Cardiac muscle cell (in vitro differentiated cells and primary cell): Measurements from ENCODE around the gene RIBC2. TPM values are rescaled to one million over a fixed set of nuclear protein-coding genes. Genes with fewer than 3 reads are reported as not detected.
"Not testable (repeated sequence)": the region's sequence is repeated elsewhere in the genome, so short reads cannot be mapped to it uniquely, and the experiment has no call there.

ENCODE experiments used
- DNase-seq, 2 donors: peaks; one replicate each; pipeline versions ENCODE4 v3.0.0 to v3.0.0-alpha.2; 2010 to 2017; ENCODE audit warnings: low read depth in 1 of 2, low spot score in 1 of 2
- H3K27ac ChIP-seq: fragments of 200-600 bp; sonication (generic); 2 replicates; pipeline ENCODE4 v1.5.1; 2016
- H3K27me3 ChIP-seq: fragments of 200-600 bp; sonication (generic); 2 replicates; pipeline ENCODE4 v1.6.0; 2016; ENCODE audit warnings: control low read depth
- H3K36me3 ChIP-seq: fragments of 200-600 bp; sonication (generic); 2 replicates; pipeline ENCODE4 v1.5.1; 2016; ENCODE audit warnings: control low read depth
- H3K4me1 ChIP-seq: fragments of 200-600 bp; sonication (generic); 2 replicates; pipeline ENCODE4 v1.8.1; 2017; ENCODE audit warnings: low read depth, mild to moderate bottlenecking, mixed run types
- H3K4me3 ChIP-seq: fragments of 200-600 bp; sonication (generic); 2 replicates; pipeline ENCODE4 v1.5.1; 2016; ENCODE audit warnings: mild to moderate bottlenecking
- H3K9me3 ChIP-seq: fragments of 200-600 bp; sonication (generic); 2 replicates; pipeline ENCODE4 v1.5.1; 2017; ENCODE audit warnings: low read depth, mild to moderate bottlenecking, control low read depth
- CTCF ChIP-seq: IDR thresholded peaks from 2 replicates; pipeline ENCODE4 v1.5.1; 2012; ENCODE audit warnings: low read depth, mild to moderate bottlenecking, low read length
- polyA plus RNA-seq: library from polyadenylated mRNA; unstranded; fragments of >200 nt; fragmentation: Nextera tagmentation; extraction: Ambion mirVana; gene quantifications from 2 replicates; pipeline ENCODE4 v1.2.1, GENCODE V29; 2016
- total RNA-seq: library from RNA; depleted of rRNA; stranded (reverse); fragments of >200 nt; gene quantifications from 2 replicates; pipeline ENCODE4 v1.2.3, GENCODE V29; 2016

Gene RIBC2
- total and polyA plus RNA-seq, 2 experiments from 2014 or later, result 0.35 to 0.60 TPM

GRCh38 chr22:45446216-45446615 lies 32.7 kb downstream of the RIBC2 start:
- Histone ChIP-seq H3K27me3 (no peaks in the 10 kb centered on the region), H3K9me3 (no peaks in the 10 kb centered on the region), H3K4me3 (no peak overlapping the region), H3K27ac (no peak overlapping the region), H3K4me1 (no peaks in the 10 kb centered on the region), H3K36me3 (no peaks in the 10 kb centered on the region)
- DNase-seq, result peak in 1 of 2 donors; percentile 9
- TF ChIP-seq CTCF, result no peak

GRCh38 chr22:45447596-45447995 lies 34.1 kb downstream of the RIBC2 start:
- H3K9me3 ChIP-seq, H3K27me3 ChIP-seq, H3K4me1 ChIP-seq, DNase-seq, H3K36me3 ChIP-seq, H3K27ac ChIP-seq, H3K4me3 ChIP-seq: not testable (repeated sequence)

GRCh38 chr22:45448431-45448830 lies 34.9 kb downstream of the RIBC2 start:
- H3K27ac ChIP-seq, result no peak overlapping the region
- peak in 1 of 2 donors; percentile 79 for DNase-seq
- no peaks in the 10 kb centered on the region for H3K9me3 ChIP-seq
- TF ChIP-seq CTCF, result no peak
- H3K27me3 ChIP-seq, result no peaks in the 10 kb centered on the region
- no peak overlapping the region for H3K4me3 ChIP-seq
- no peaks in the 10 kb centered on the region for H3K4me1 ChIP-seq
- no peaks in the 10 kb centered on the region for H3K36me3 ChIP-seq

- not testable (repeated sequence) for H3K27ac ChIP-seq, DNase-seq, H3K27me3 ChIP-seq, H3K9me3 ChIP-seq, H3K4me3 ChIP-seq, H3K36me3 ChIP-seq, H3K4me1 ChIP-seq
These were observed 35.9 kb downstream of the RIBC2 start for GRCh38 chr22:45449442-45449841.

- no peak for TF ChIP-seq CTCF
- peaks cover 9% of the 10 kb centered on the region for H3K4me1 ChIP-seq
- H3K27ac ChIP-seq, result no peak overlapping the region
- no peaks in the 10 kb centered on the region for H3K27me3 ChIP-seq
- H3K36me3 ChIP-seq, result no peaks in the 10 kb centered on the region
- DNase-seq, result no peak
- no peak overlapping the region for H3K4me3 ChIP-seq
- H3K9me3 ChIP-seq, result no peaks in the 10 kb centered on the region
These were observed 36.8 kb downstream of the RIBC2 start for GRCh38 chr22:45450101-45450785.

- no peaks in the 10 kb centered on the region for H3K9me3 ChIP-seq
- no peaks in the 10 kb centered on the region for H3K27me3 ChIP-seq
- H3K27ac ChIP-seq, result no peak overlapping the region
- H3K4me3 ChIP-seq, result no peak overlapping the region
- no peaks in the 10 kb centered on the region for H3K36me3 ChIP-seq
- peaks cover 14% of the 10 kb centered on the region for H3K4me1 ChIP-seq
- no peak for TF ChIP-seq CTCF
- peak in 1 of 2 donors; percentile 88 for DNase-seq
These were observed 37.6 kb downstream of the RIBC2 start for GRCh38 chr22:45450921-45451651.
